IMR-90 (cell line): ENCODE results near the gene DNAJC13. TPM values are rescaled to one million over a fixed set of nuclear protein-coding genes. Genes with fewer than 3 reads are reported as not detected.
A peak's percentile ranks its signal among the peaks of the same experiment; 100 is the strongest.

Source experiments
- ATAC-seq: fragments of 200-7000 bp; cut with Tn5 transposase; 2 replicates; pipeline ENCODE4 v1.9.1; 2020; ENCODE audit warnings: low read depth, mild to moderate bottlenecking, moderate library complexity
- BruUV-seq: library from RNA; stranded (reverse); fragments of 400-500 nt; replicated peaks from 2 replicates; lab custom pipeline; 2021; lab: Mats Ljungman, UMichigan
- CTCF ChIA-PET: fragments of 300-600 bp; formaldehyde crosslinking; extraction: SDS; loops from one replicate; lab custom pipeline; 2021; ENCODE audit warnings: antibody characterized with exemption; lab: Yijun Ruan, JAX
- POLR2A ChIA-PET: fragments of 300-600 bp; sonication (Branson Sonifier 250); formaldehyde crosslinking; loops from one replicate; lab custom pipeline; 2022; ENCODE audit warnings: antibody characterized with exemption; ENCODE audit not compliant: unreplicated experiment; lab: Charles Lee
- DNase-seq: peaks from one replicate; pipeline ENCODE4 v3.0.0; 2013
- H2AFZ ChIP-seq: replicated peaks from 2 replicates; pipeline ENCODE3; 2013; ENCODE audit warnings: low read length, mild to moderate bottlenecking; ENCODE audit not compliant: poor library complexity
- H2AK5ac ChIP-seq: 2 replicates; pipeline ENCODE4 v1.6.1; 2013; ENCODE audit warnings: low read depth, low read length, inconsistent platforms
- H2AK9ac ChIP-seq: replicated peaks from 2 replicates; pipeline ENCODE3; 2013; ENCODE audit warnings: mild to moderate bottlenecking, low read depth, low read length, moderate library complexity; ENCODE audit not compliant: poor library complexity
- H2BK120ac ChIP-seq: 2 replicates; pipeline ENCODE4 v1.6.1; 2013; ENCODE audit warnings: low read depth, low read length, inconsistent platforms
- H2BK15ac ChIP-seq: 3 replicates; pipeline ENCODE4 v1.6.1; 2013; ENCODE audit warnings: low read depth, low read length, inconsistent platforms
- H2BK20ac ChIP-seq: 2 replicates; pipeline ENCODE4 v1.6.1; 2013; ENCODE audit warnings: low read depth, mild to moderate bottlenecking, inconsistent platforms, low read length, moderate library complexity
- H2BK5ac ChIP-seq: 2 replicates; pipeline ENCODE4 v1.6.1; 2013; ENCODE audit warnings: mild to moderate bottlenecking, low read depth, low read length, inconsistent platforms; ENCODE audit not compliant: poor library complexity, severe bottlenecking
- H3K14ac ChIP-seq: replicated peaks from 2 replicates; pipeline ENCODE4 v1.6.1; 2013; ENCODE audit warnings: low read depth, low read length, inconsistent platforms
- H3K18ac ChIP-seq: 2 replicates; pipeline ENCODE4 v1.6.1; 2013; ENCODE audit warnings: low read depth, low read length, control low read depth
- H3K23ac ChIP-seq: 2 replicates; pipeline ENCODE4 v1.6.1; 2013; ENCODE audit warnings: low read depth, low read length, inconsistent platforms
- H3K27ac ChIP-seq: 2 replicates; pipeline ENCODE4 v1.5.1; 2013; ENCODE audit warnings: mild to moderate bottlenecking, control low read depth, low read length; ENCODE audit not compliant: insufficient read depth
- H3K27me3 ChIP-seq: 2 replicates; pipeline ENCODE4 v1.6.1; 2013; ENCODE audit warnings: low read length; ENCODE audit not compliant: control insufficient read depth, insufficient read depth
- H3K36me3 ChIP-seq: 2 replicates; pipeline ENCODE4 v1.6.1; 2013; ENCODE audit warnings: low read length, mixed read lengths; ENCODE audit not compliant: control insufficient read depth, insufficient read depth
- H3K4ac ChIP-seq: 2 replicates; pipeline ENCODE4 v1.6.1; 2013; ENCODE audit warnings: low read depth, low read length, inconsistent platforms
- H3K4me1 ChIP-seq: 2 replicates; pipeline ENCODE4 v1.6.1; 2013; ENCODE audit warnings: low read length, mixed read lengths; ENCODE audit not compliant: control insufficient read depth, insufficient read depth
- H3K4me2 ChIP-seq: 2 replicates; pipeline ENCODE4 v1.6.1; 2013; ENCODE audit warnings: low read depth, mild to moderate bottlenecking, control low read depth, low read length, moderate library complexity
- H3K4me3 ChIP-seq: 2 replicates; pipeline ENCODE4 v1.5.1; 2013; ENCODE audit warnings: low read depth, mild to moderate bottlenecking, control low read depth, low read length, moderate library complexity; ENCODE audit not compliant: insufficient read depth
- H3K56ac ChIP-seq: 2 replicates; pipeline ENCODE4 v1.6.1; 2013; ENCODE audit warnings: low read length, inconsistent platforms; ENCODE audit not compliant: insufficient read depth; ENCODE audit errors: extremely low read depth
- H3K79me1 ChIP-seq, 2 experiments: 2 replicates each; pipeline ENCODE4 v1.6.1; 2013; ENCODE audit warnings: low read length in 2 of 2, inconsistent platforms in 1 of 2, low read depth in 1 of 2
- H3K9ac ChIP-seq: 2 replicates; pipeline ENCODE4 v1.6.1; 2013; ENCODE audit warnings: low read depth, low read length, control low read depth
- H3K9me1 ChIP-seq: 2 replicates; pipeline ENCODE4 v1.6.1; 2013; ENCODE audit warnings: low read length, inconsistent platforms; ENCODE audit not compliant: insufficient read depth
- H3K9me3 ChIP-seq: 2 replicates; pipeline ENCODE4 v1.6.1; 2013; ENCODE audit warnings: low read length; ENCODE audit not compliant: control insufficient read depth, insufficient read depth
- H4K20me1 ChIP-seq: 2 replicates; pipeline ENCODE4 v1.6.1; 2013; ENCODE audit warnings: low read length, inconsistent platforms; ENCODE audit not compliant: insufficient read depth
- H4K5ac ChIP-seq: 2 replicates; pipeline ENCODE4 v1.6.1; 2013; ENCODE audit warnings: mild to moderate bottlenecking, low read depth, low read length, control low read depth
- H4K8ac ChIP-seq, 2 experiments: 2 replicates each; pipeline ENCODE4 v1.6.1; 2013; ENCODE audit warnings: low read depth in 2 of 2, low read length in 2 of 2, control low read depth in 1 of 2, inconsistent platforms in 1 of 2
- H4K91ac ChIP-seq: 2 replicates; pipeline ENCODE4 v1.6.1; 2013; ENCODE audit warnings: low read depth, low read length, inconsistent platforms; ENCODE audit not compliant: insufficient read depth
- BHLHE40 ChIP-seq: fragments of 150-350 bp; IDR thresholded peaks from 2 replicates; pipeline ENCODE4 v1.6.1; 2016; ENCODE audit warnings: mild to moderate bottlenecking, low read depth, low read length
- MAFK ChIP-seq: IDR thresholded peaks from 2 replicates; pipeline ENCODE4 v1.6.1; 2012; ENCODE audit warnings: low read depth, low read length, improper control_type of control experiment
- MAZ ChIP-seq: IDR thresholded peaks from 2 replicates; pipeline ENCODE4 v1.6.1; 2012; ENCODE audit warnings: low read depth, mild to moderate bottlenecking, low read length, improper control_type of control experiment, moderate library complexity, borderline replicate concordance
- NFE2L2 ChIP-seq: fragments of 150-350 bp; IDR thresholded peaks from 2 replicates; pipeline ENCODE4 v1.6.1; 2016; ENCODE audit warnings: low read depth, mild to moderate bottlenecking, low read length
- POLR2A ChIP-seq: IDR thresholded peaks from 2 replicates; pipeline ENCODE4 v1.6.1; 2012; ENCODE audit warnings: mild to moderate bottlenecking, low read depth, low read length
- RCOR1 ChIP-seq: IDR thresholded peaks from 2 replicates; pipeline ENCODE4 v1.6.1; 2012; ENCODE audit warnings: mild to moderate bottlenecking, low read length, improper control_type of control experiment; ENCODE audit not compliant: insufficient replicate concordance
- WGBS, 2 experiments: methylation state at CpG; one replicate each; pipeline versions ENCODE4 v1.1.5 to v1.1.7; 2013; ENCODE audit warnings: missing lambda C conversion rate in 2 of 2; ENCODE audit not compliant: insufficient read length in 1 of 2; ENCODE audit errors: extremely low coverage in 2 of 2; 5-methylcytosine and 5-hydroxymethylcytosine counted together
- dilution Hi-C: fragments of 300-500 bp; cut with HindIII; formaldehyde crosslinking; loops from one replicate; pipeline ENCODE4 v1.14.3; 2018; ENCODE audit warnings: low sequenced_read_pairs; ENCODE audit not compliant: unreplicated experiment
- in situ Hi-C: fragments of 300-500 bp; cut with MboI; formaldehyde crosslinking; loops from 3 replicates; pipeline ENCODE4 v1.14.3; 2019; ENCODE audit warnings: low sequenced_read_pairs, inconsistent platforms, mixed read lengths
- intact Hi-C: fragments of 100-400 bp; cut with micrococcal nuclease; formaldehyde crosslinking; loops from 2 replicates; pipeline ENCODE4 v1.10.0; 2022
- polyA plus RNA-seq, 3 experiments: library from polyadenylated mRNA; depleted of rRNA; stranded (reverse); fragments of >200 nt; gene quantifications; 2 replicates each; pipeline ENCODE4 v1.2.3, GENCODE V29; 2012; ENCODE audit warnings: low replicate concordance in 1 of 3
- total RNA-seq: library from RNA; depleted of rRNA; stranded (reverse); fragments of >200 nt; gene quantifications from 2 replicates; pipeline ENCODE4 v1.2.3, GENCODE V29; 2012
- TF ChIP-seq, protein P1 (sequence below): fragments of 150-350 bp; IDR thresholded peaks from 2 replicates; pipeline ENCODE4 v1.6.1; 2016; ENCODE audit warnings: low read depth, mild to moderate bottlenecking, low read length, moderate library complexity, borderline replicate concordance
- TF ChIP-seq, protein P2 (sequence below): conservative IDR thresholded peaks from 2 replicates; pipeline ENCODE4 v1.5.1; 2012; ENCODE audit warnings: mild to moderate bottlenecking, low read depth, low read length, improper control_type of control experiment

The DNAJC13 gene
- total and polyA plus RNA-seq, 2 of the 4 experiments (the other 2 are of a cell fraction): 16.4 to 48.6 TPM

- no peak overlapping the region for H3K4ac ChIP-seq
- no peak for ATAC-seq
- no peak overlapping the region for H2BK5ac ChIP-seq
- no peaks in the 10 kb centered on the region for H3K9me1 ChIP-seq
- no peak overlapping the region for H3K14ac ChIP-seq
- no peak overlapping the region for H3K56ac ChIP-seq
- no peak overlapping the region for H3K18ac ChIP-seq
- H2BK15ac ChIP-seq: no peak overlapping the region
- peak; percentile 17 for DNase-seq
- no peak overlapping the region for H3K4me3 ChIP-seq
- H4K5ac ChIP-seq: no peak overlapping the region; the same call in 1 of the 2 replicates
- CTCF ChIA-PET: no interaction called here
- in situ Hi-C loops: loop anchor here (25.0 kb wide), 1 partner anchor 1126 kb away; no protein-coding TSS in a partner anchor
- H2BK20ac ChIP-seq: no peak overlapping the region
- H4K91ac ChIP-seq: no peak overlapping the region
- no peak overlapping the region for H2AK9ac ChIP-seq
- H3K27ac ChIP-seq: no peak overlapping the region
- no peak for TF ChIP-seq NFE2L2
- no peak for TF ChIP-seq MAZ
- TF ChIP-seq POLR2A: no peak
- no peak for TF ChIP-seq BHLHE40
- TF ChIP-seq, protein P1, sequence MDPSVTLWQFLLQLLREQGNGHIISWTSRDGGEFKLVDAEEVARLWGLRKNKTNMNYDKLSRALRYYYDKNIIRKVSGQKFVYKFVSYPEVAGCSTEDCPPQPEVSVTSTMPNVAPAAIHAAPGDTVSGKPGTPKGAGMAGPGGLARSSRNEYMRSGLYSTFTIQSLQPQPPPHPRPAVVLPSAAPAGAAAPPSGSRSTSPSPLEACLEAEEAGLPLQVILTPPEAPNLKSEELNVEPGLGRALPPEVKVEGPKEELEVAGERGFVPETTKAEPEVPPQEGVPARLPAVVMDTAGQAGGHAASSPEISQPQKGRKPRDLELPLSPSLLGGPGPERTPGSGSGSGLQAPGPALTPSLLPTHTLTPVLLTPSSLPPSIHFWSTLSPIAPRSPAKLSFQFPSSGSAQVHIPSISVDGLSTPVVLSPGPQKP: no peak
- no peak for TF ChIP-seq MAFK
- no peak for TF ChIP-seq RCOR1
- TF ChIP-seq, protein P2, sequence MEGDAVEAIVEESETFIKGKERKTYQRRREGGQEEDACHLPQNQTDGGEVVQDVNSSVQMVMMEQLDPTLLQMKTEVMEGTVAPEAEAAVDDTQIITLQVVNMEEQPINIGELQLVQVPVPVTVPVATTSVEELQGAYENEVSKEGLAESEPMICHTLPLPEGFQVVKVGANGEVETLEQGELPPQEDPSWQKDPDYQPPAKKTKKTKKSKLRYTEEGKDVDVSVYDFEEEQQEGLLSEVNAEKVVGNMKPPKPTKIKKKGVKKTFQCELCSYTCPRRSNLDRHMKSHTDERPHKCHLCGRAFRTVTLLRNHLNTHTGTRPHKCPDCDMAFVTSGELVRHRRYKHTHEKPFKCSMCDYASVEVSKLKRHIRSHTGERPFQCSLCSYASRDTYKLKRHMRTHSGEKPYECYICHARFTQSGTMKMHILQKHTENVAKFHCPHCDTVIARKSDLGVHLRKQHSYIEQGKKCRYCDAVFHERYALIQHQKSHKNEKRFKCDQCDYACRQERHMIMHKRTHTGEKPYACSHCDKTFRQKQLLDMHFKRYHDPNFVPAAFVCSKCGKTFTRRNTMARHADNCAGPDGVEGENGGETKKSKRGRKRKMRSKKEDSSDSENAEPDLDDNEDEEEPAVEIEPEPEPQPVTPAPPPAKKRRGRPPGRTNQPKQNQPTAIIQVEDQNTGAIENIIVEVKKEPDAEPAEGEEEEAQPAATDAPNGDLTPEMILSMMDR: no peak
- H3K9me3 ChIP-seq: no peaks in the 10 kb centered on the region
- peaks cover 3 to 9% of the 10 kb centered on the region in 2 experiments; a peak in 2 of 4 replicates for H3K79me1 ChIP-seq
- intact Hi-C loops: loop anchor here (5.0 kb wide), 1 partner anchor 36 kb away; no protein-coding TSS in a partner anchor
- H2AK5ac ChIP-seq: no peak overlapping the region
- no peaks in the 10 kb centered on the region for H4K20me1 ChIP-seq
- WGBS, 2 experiments: no CpG with 5 or more reads among the region's 3 CpGs
- no peak overlapping the region for H3K23ac ChIP-seq
- H3K36me3 ChIP-seq: peaks cover 28% of the 10 kb centered on the region
- POLR2A ChIA-PET: no interaction called here
- no peak overlapping the region for H2BK120ac ChIP-seq
- no peak overlapping the region for H4K8ac ChIP-seq
- no peak overlapping the region for H3K9ac ChIP-seq
- no TSS peak for BruUV-seq
- H3K27me3 ChIP-seq: no peaks in the 10 kb centered on the region
- no peak overlapping the region for H2AFZ ChIP-seq
- H3K4me1 ChIP-seq: no peaks in the 10 kb centered on the region
- 0 out of 2 replicates have a peak overlapping the region, but pooled peaks have one; percentile 8 for H3K4me2 ChIP-seq
- dilution Hi-C loops: no loop called here
Measured at GRCh38 chr3:132486099-132486498, 68.8 kb downstream of the DNAJC13 start.
